HEK293 (cell line): ENCODE measurements around the gene SPDYC.

ENCODE experiments used
- CTCF ChIA-PET: fragments of 350-600 bp; formaldehyde crosslinking; extraction: SDS; loops from one replicate; lab custom pipeline; 2021; ENCODE audit warnings: antibody characterized with exemption; lab: Yijun Ruan, JAX
- POLR2A ChIA-PET: fragments of 300-600 bp; formaldehyde crosslinking; extraction: SDS; loops from one replicate; lab custom pipeline; 2020; ENCODE audit warnings: antibody characterized with exemption, inconsistent platforms; lab: Yijun Ruan, JAX
- H3K27ac ChIP-seq: fragments of 200-500 bp; sonication (Bioruptor generic); 2 replicates; pipeline ENCODE4 v1.5.1; 2014; ENCODE audit warnings: low read depth, low read length, control low read depth, inconsistent platforms; ENCODE audit errors: extremely low read depth
- H3K36me3 ChIP-seq, 2 experiments: fragments of 200-500 bp in 1 of 2; sonication (Bioruptor generic) in 1 of 2; 1 replicate in 1 of 2; 2 replicates in 1 of 2; pipeline ENCODE4 v1.5.1; 2014 to 2017; ENCODE audit warnings: inconsistent platforms in 2 of 2, low read length in 2 of 2; ENCODE audit not compliant: control insufficient read depth in 2 of 2, insufficient read depth in 1 of 2
- H3K4me1 ChIP-seq: fragments of 200-500 bp; sonication (Bioruptor generic); 2 replicates; pipeline ENCODE4 v1.5.1; 2014; ENCODE audit warnings: mild to moderate bottlenecking, low read length, inconsistent platforms; ENCODE audit not compliant: control insufficient read depth, insufficient read depth
- H3K4me3 ChIP-seq: 2 replicates; pipeline ENCODE4 v1.5.1; 2011; ENCODE audit warnings: low read depth, mild to moderate bottlenecking, control low read depth, low read length, moderate library complexity
- H3K9me3 ChIP-seq: fragments of 200-500 bp; sonication (Bioruptor generic); 2 replicates; pipeline ENCODE4 v1.5.1; 2014; ENCODE audit warnings: low read depth, low read length, inconsistent platforms; ENCODE audit not compliant: control insufficient read depth, insufficient read depth
- BCL6B ChIP-seq: fragments of 450-650 bp; formaldehyde crosslinking; IDR thresholded peaks from 2 replicates; pipeline ENCODE4 v1.5.1; 2017; ENCODE audit warnings: missing biosample characterization, missing genetic modification characterization
- GLI2 ChIP-seq: fragments of 450-650 bp; formaldehyde crosslinking; IDR thresholded peaks from 2 replicates; pipeline ENCODE4; 2017; ENCODE audit warnings: missing biosample characterization, missing genetic modification characterization, low read depth, borderline replicate concordance
- OSR2 ChIP-seq: fragments of 450-650 bp; formaldehyde crosslinking; IDR thresholded peaks from 2 replicates; pipeline ENCODE4 v1.5.1; 2016; ENCODE audit warnings: missing biosample characterization, missing genetic modification characterization
- OVOL3 ChIP-seq: fragments of 450-650 bp; formaldehyde crosslinking; IDR thresholded peaks from 2 replicates; pipeline ENCODE4 v1.5.1; 2016; ENCODE audit warnings: missing biosample characterization, missing genetic modification characterization
- PRDM2 ChIP-seq: fragments of 450-650 bp; formaldehyde crosslinking; IDR thresholded peaks from 2 replicates; pipeline ENCODE4 v1.5.1; 2016; ENCODE audit warnings: missing biosample characterization, missing genetic modification characterization, borderline replicate concordance
- ZBTB1 ChIP-seq: fragments of 450-650 bp; formaldehyde crosslinking; IDR thresholded peaks from 2 replicates; pipeline ENCODE4 v1.5.1; 2016; ENCODE audit warnings: missing biosample characterization, missing genetic modification characterization
- ZBTB49 ChIP-seq: fragments of 450-650 bp; formaldehyde crosslinking; IDR thresholded peaks from 2 replicates; pipeline ENCODE4 v1.5.1; 2016; ENCODE audit warnings: missing biosample characterization, missing genetic modification characterization, low read depth
- ZEB2 ChIP-seq: fragments of 450-650 bp; formaldehyde crosslinking; IDR thresholded peaks from 2 replicates; pipeline ENCODE4 v1.5.1; 2016; ENCODE audit warnings: missing biosample characterization, missing genetic modification characterization
- ZFP41 ChIP-seq: fragments of 450-650 bp; formaldehyde crosslinking; IDR thresholded peaks from 2 replicates; pipeline ENCODE4 v1.5.1; 2016; ENCODE audit warnings: missing biosample characterization, missing genetic modification characterization, borderline replicate concordance
- ZNF114 ChIP-seq: fragments of 450-650 bp; formaldehyde crosslinking; IDR thresholded peaks from 2 replicates; pipeline ENCODE4 v1.5.0; 2017; ENCODE audit warnings: missing biosample characterization, missing genetic modification characterization
- ZNF157 ChIP-seq: fragments of 450-650 bp; formaldehyde crosslinking; IDR thresholded peaks from 2 replicates; pipeline ENCODE4 v1.5.1; 2016; ENCODE audit warnings: missing biosample characterization, missing genetic modification characterization
- ZNF16 ChIP-seq: fragments of 450-650 bp; formaldehyde crosslinking; IDR thresholded peaks from 2 replicates; pipeline ENCODE4 v1.5.1; 2016; ENCODE audit warnings: low read depth, missing biosample characterization, missing genetic modification characterization
- ZNF174 ChIP-seq: fragments of 450-650 bp; formaldehyde crosslinking; IDR thresholded peaks from 2 replicates; pipeline ENCODE4 v1.5.0; 2017; ENCODE audit warnings: missing biosample characterization, mild to moderate bottlenecking, missing genetic modification characterization
- ZNF266 ChIP-seq: fragments of 450-650 bp; formaldehyde crosslinking; IDR thresholded peaks from 2 replicates; pipeline ENCODE4 v1.5.1; 2016; ENCODE audit warnings: missing biosample characterization, missing genetic modification characterization, low read depth
- ZNF529 ChIP-seq: fragments of 450-650 bp; formaldehyde crosslinking; IDR thresholded peaks from 2 replicates; pipeline ENCODE4 v1.5.1; 2017; ENCODE audit warnings: missing genetic modification characterization, missing biosample characterization; ENCODE audit not compliant: insufficient replicate concordance
- ZNF548 ChIP-seq: fragments of 450-650 bp; formaldehyde crosslinking; IDR thresholded peaks from 2 replicates; pipeline ENCODE4 v1.5.1; 2016; ENCODE audit warnings: missing biosample characterization, missing genetic modification characterization
- ZNF621 ChIP-seq: fragments of 450-650 bp; formaldehyde crosslinking; IDR thresholded peaks from 2 replicates; pipeline ENCODE4 v1.5.1; 2017; ENCODE audit warnings: missing biosample characterization, missing genetic modification characterization
- ZNF776 ChIP-seq: fragments of 450-650 bp; formaldehyde crosslinking; IDR thresholded peaks from 2 replicates; pipeline ENCODE4 v1.5.0; 2017; ENCODE audit warnings: missing biosample characterization, missing genetic modification characterization, borderline replicate concordance
- ZNF830 ChIP-seq: fragments of 450-650 bp; IDR thresholded peaks from 2 replicates; pipeline ENCODE4 v1.5.0; 2018; ENCODE audit warnings: missing biosample characterization, missing genetic modification characterization, low read depth, mild to moderate bottlenecking, moderate library complexity
- TF ChIP-seq, protein P1 (sequence below): fragments of 450-650 bp; formaldehyde crosslinking; IDR thresholded peaks from 2 replicates; pipeline ENCODE4 v1.5.1; 2016; ENCODE audit warnings: missing biosample characterization, missing genetic modification characterization

Gene SPDYC

DNA sequence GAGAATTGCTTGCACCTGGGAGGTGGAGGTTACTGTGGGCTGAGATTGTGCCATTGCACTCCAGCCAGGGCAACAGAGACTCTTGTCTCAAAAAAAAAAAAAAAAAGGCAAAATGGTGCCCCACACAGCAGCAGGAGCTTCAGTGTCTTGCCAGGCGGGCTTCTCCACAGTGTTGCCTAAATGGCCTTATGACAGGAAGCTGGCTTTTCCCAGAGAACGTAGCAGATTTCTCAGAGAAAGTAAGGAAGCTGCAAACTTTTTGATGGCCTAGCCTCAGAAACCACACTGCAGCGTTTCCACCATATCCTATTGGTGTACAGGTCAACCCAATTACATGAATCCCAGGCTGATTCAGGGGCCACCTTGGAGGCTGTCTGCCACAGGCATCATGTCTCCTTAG is 12.7 kb upstream of the SPDYC start:
- no peak overlapping the region for H3K27ac ChIP-seq
- TF ChIP-seq BCL6B (no peak), OVOL3 (tag by site-specific recombination) (no peak), ZNF776 (tag by site-specific recombination) (no peak), OSR2 (tag by site-specific recombination) (no peak), ZNF830 (tag by site-specific recombination) (no peak), ZNF266 (no peak), GLI2 (no peak), ZNF16 (no peak), ZNF548 (no peak), PRDM2 (no peak), ZNF529 (no peak), ZNF114 (no peak), ZNF621 (no peak)
- TF ChIP-seq, all 188 proteins: peak for 0
- CTCF ChIA-PET, result no interaction called here
- POLR2A ChIA-PET, result no interaction called here
- H3K4me1 ChIP-seq, result no peaks in the 10 kb centered on the region
- H3K9me3 ChIP-seq, result no peaks in the 10 kb centered on the region
- no peak overlapping the region for H3K4me3 ChIP-seq
- H3K36me3 ChIP-seq, result no peaks in the 10 kb centered on the region

- H3K4me1 ChIP-seq, result no peaks in the 10 kb centered on the region
- no peak for TF ChIP-seq ZBTB49
- TF ChIP-seq, protein P1, sequence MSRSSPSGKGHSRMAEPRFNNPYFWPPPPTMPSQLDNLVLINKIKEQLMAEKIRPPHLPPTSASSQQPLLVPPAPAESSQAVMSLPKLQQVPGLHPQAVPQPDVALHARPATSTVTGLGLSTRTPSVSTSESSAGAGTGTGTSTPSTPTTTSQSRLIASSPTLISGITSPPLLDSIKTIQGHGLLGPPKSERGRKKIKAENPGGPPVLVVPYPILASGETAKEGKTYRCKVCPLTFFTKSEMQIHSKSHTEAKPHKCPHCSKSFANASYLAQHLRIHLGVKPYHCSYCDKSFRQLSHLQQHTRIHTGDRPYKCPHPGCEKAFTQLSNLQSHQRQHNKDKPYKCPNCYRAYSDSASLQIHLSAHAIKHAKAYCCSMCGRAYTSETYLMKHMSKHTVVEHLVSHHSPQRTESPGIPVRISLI (tag by site-specific recombination), result no peak
- TF ChIP-seq ZNF174 (tag by site-specific recombination), result no peak
- TF ChIP-seq ZFP41 (tag by site-specific recombination), result no peak
- no peak for TF ChIP-seq ZBTB1 (tag by site-specific recombination)
- no peak for TF ChIP-seq ZEB2
- TF ChIP-seq ZNF830 (tag by site-specific recombination), result no peak
- TF ChIP-seq ZNF157, result no peak
- TF ChIP-seq, all 188 proteins: peak for 0
- H3K4me3 ChIP-seq, result no peak overlapping the region
- H3K27ac ChIP-seq, result no peak overlapping the region
- ChIA-PET CTCF (interaction anchor here (1.0 kb wide), 1 partner anchor 46 kb away, joined by 3 read pairs; no protein-coding TSS in a partner anchor), POLR2A (interaction anchor here (0.7 kb wide), 1 partner anchor 19 kb away, joined by 3 read pairs; no protein-coding TSS in a partner anchor)
- no peaks in the 10 kb centered on the region for H3K9me3 ChIP-seq
- no peaks in the 10 kb centered on the region for H3K36me3 ChIP-seq
These were observed 11.0 kb upstream of the SPDYC start for GRCh38 chr11:65159012-65159411.
